T-helper 2 cell (primary cell): Measurements from ENCODE around the gene TRIO.

Source experiments
- DNase-seq, 5 experiments: peaks; one replicate each; pipeline versions ENCODE4 v3.0.0 to v3.0.0-alpha.2; 2012 to 2022

The TRIO gene

GRCh38 chr5:14270209-14270702, 127.1 kb downstream of the TRIO start:
- peak in 1 of 5 experiments; percentile 34 for DNase-seq

GRCh38 chr5:14272548-14273205, 129.5 kb downstream of the TRIO start:
- DNase-seq: no peak

GRCh38 chr5:14273207-14273767, 130.1 kb downstream of the TRIO start:
- no peak for DNase-seq

GRCh38 chr5:14276380-14276779, 133.2 kb downstream of the TRIO start:
- DNase-seq: no peak

- DNase-seq: peak in 1 of 5 experiments; percentile 7
Observed at GRCh38 chr5:14277385-14278320, 134.5 kb downstream of the TRIO start.

- DNase-seq: no peak
Observed at GRCh38 chr5:14280294-14280854, 137.2 kb downstream of the TRIO start.

GRCh38 chr5:14281746-14282181, 138.6 kb downstream of the TRIO start:
- peak in 1 of 5 experiments; percentile 74 for DNase-seq

- no peak for DNase-seq
Observed at GRCh38 chr5:14283139-14283538, 140.0 kb downstream of the TRIO start.

- no peak for DNase-seq
Observed at GRCh38 chr5:14284392-14285148, 141.4 kb downstream of the TRIO start.

GRCh38 chr5:14286007-14286406, 142.9 kb downstream of the TRIO start:
- no peak for DNase-seq

- no peak for DNase-seq
Observed at GRCh38 chr5:14286574-14287421, 143.7 kb downstream of the TRIO start.

GRCh38 chr5:14292766-14293658, 149.9 kb downstream of the TRIO start:
- DNase-seq: peak in 1 of 5 experiments; percentile 17

GRCh38 chr5:14295610-14296009, 152.5 kb downstream of the TRIO start:
- DNase-seq: no peak

- DNase-seq: no peak
Observed at GRCh38 chr5:14296533-14297331, 153.6 kb downstream of the TRIO start.

- no peak for DNase-seq
Observed at GRCh38 chr5:14297697-14298096, 154.6 kb downstream of the TRIO start.

GRCh38 chr5:14298126-14298847, 155.1 kb downstream of the TRIO start:
- DNase-seq: peak in 1 of 5 experiments; percentile 64

- peak in 1 of 5 experiments; percentile 8 for DNase-seq
Observed at GRCh38 chr5:14299666-14300065, 156.5 kb downstream of the TRIO start.

GRCh38 chr5:14301186-14301585, 158.0 kb downstream of the TRIO start:
- no peak for DNase-seq
